Thoracic aorta (tissue), 2 donors: ENCODE results near the gene ECSCR. TPM values are rescaled to one million over a fixed set of nuclear protein-coding genes. Genes with fewer than 3 reads are reported as not detected.
A peak's percentile ranks its signal among the peaks of the same experiment; 100 is the strongest.

Source experiments
- ATAC-seq: fragments of 150-250 bp; one replicate; pipeline ENCODE4 v1.8.0; 2017; ENCODE audit warnings: low read depth; ENCODE audit not compliant: insufficient number of reproducible peaks, low FRiP score
- DNase-seq: peaks from one replicate; pipeline ENCODE4 v3.0.0-alpha.2; 2020; ENCODE audit warnings: low spot score
- H3K27ac ChIP-seq, 2 donors: fragments of 200-600 bp; sonication (generic); 1 replicate in 1 of 2; 2 replicates in 1 of 2; pipeline ENCODE4 v1.5.1; 2016; ENCODE audit warnings: mild to moderate bottlenecking in 2 of 2, moderate library complexity in 2 of 2
- H3K27me3 ChIP-seq: fragments of 200-600 bp; sonication (generic); replicated peaks from 2 replicates; pipeline ENCODE4 v1.6.0; 2016; ENCODE audit warnings: mild to moderate bottlenecking; ENCODE audit not compliant: insufficient read depth
- H3K36me3 ChIP-seq: fragments of 200-600 bp; sonication (generic); one replicate; pipeline ENCODE4 v1.5.1; 2016
- H3K4me1 ChIP-seq, 2 donors: fragments of 200-600 bp; sonication (generic); 1 replicate in 1 of 2; 2 replicates in 1 of 2; pipeline versions ENCODE4 v1.5.1 to v1.6.0; 2016; ENCODE audit warnings: low read depth in 2 of 2, mild to moderate bottlenecking in 1 of 2; ENCODE audit not compliant: control insufficient read depth in 1 of 2
- H3K4me3 ChIP-seq: fragments of 200-600 bp; sonication (generic); 2 replicates; pipeline ENCODE4 v1.5.1; 2016; ENCODE audit warnings: mild to moderate bottlenecking
- H3K9me3 ChIP-seq: fragments of 200-600 bp; sonication (generic); 2 replicates; pipeline ENCODE4 v1.5.1; 2016
- total RNA-seq, 2 donors: library from RNA; depleted of rRNA; stranded (reverse); fragments of >200 nt; gene quantifications; one replicate each; pipeline versions ENCODE4 v1.1.0 to v1.2.3, GENCODE V29; 2016
- TF ChIP-seq, protein P1 (sequence below): fragments of 200-600 bp; sonication (generic); IDR thresholded peaks from one replicate; pipeline ENCODE4 v1.5.1; 2019; ENCODE audit warnings: antibody characterized with exemption

ECSCR gene
- total RNA-seq, 2 donors from 2014 or later, result 27.1 to 35.6 TPM

GRCh38 chr5:139426203-139426885 lies 36.2 kb downstream of the ECSCR start:
- H3K36me3 ChIP-seq, result peaks cover 10% of the 10 kb centered on the region
- no peak for DNase-seq
- peak overlapping the region in 1 of 2 donors; percentile 57 for H3K27ac ChIP-seq

GRCh38 chr5:139425497-139425896 lies 37.0 kb downstream of the ECSCR start:
- H3K4me3 ChIP-seq, result no peak overlapping the region
- H3K36me3 ChIP-seq, result peaks cover 10% of the 10 kb centered on the region
- TF ChIP-seq, protein P1, sequence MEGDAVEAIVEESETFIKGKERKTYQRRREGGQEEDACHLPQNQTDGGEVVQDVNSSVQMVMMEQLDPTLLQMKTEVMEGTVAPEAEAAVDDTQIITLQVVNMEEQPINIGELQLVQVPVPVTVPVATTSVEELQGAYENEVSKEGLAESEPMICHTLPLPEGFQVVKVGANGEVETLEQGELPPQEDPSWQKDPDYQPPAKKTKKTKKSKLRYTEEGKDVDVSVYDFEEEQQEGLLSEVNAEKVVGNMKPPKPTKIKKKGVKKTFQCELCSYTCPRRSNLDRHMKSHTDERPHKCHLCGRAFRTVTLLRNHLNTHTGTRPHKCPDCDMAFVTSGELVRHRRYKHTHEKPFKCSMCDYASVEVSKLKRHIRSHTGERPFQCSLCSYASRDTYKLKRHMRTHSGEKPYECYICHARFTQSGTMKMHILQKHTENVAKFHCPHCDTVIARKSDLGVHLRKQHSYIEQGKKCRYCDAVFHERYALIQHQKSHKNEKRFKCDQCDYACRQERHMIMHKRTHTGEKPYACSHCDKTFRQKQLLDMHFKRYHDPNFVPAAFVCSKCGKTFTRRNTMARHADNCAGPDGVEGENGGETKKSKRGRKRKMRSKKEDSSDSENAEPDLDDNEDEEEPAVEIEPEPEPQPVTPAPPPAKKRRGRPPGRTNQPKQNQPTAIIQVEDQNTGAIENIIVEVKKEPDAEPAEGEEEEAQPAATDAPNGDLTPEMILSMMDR, result no peak
- peaks cover 0 to 3% of the 10 kb centered on the region in 2 donors for H3K4me1 ChIP-seq
- H3K27me3 ChIP-seq, result no peaks in the 10 kb centered on the region
- ATAC-seq (no peak), DNase-seq (no peak)
- no peak overlapping the region for H3K27ac ChIP-seq
- no peaks in the 10 kb centered on the region for H3K9me3 ChIP-seq

More at GRCh38 chr5:139426203-139426885, 36.2 kb downstream of the ECSCR start:
- TF ChIP-seq, protein P1, result no peak
- peak; percentile 33 for ATAC-seq
- no peaks in the 10 kb centered on the region for H3K9me3 ChIP-seq
- no peaks in the 10 kb centered on the region for H3K27me3 ChIP-seq
- peaks cover 0 to 3% of the 10 kb centered on the region in 2 donors for H3K4me1 ChIP-seq
- no peak overlapping the region for H3K4me3 ChIP-seq

DNA sequence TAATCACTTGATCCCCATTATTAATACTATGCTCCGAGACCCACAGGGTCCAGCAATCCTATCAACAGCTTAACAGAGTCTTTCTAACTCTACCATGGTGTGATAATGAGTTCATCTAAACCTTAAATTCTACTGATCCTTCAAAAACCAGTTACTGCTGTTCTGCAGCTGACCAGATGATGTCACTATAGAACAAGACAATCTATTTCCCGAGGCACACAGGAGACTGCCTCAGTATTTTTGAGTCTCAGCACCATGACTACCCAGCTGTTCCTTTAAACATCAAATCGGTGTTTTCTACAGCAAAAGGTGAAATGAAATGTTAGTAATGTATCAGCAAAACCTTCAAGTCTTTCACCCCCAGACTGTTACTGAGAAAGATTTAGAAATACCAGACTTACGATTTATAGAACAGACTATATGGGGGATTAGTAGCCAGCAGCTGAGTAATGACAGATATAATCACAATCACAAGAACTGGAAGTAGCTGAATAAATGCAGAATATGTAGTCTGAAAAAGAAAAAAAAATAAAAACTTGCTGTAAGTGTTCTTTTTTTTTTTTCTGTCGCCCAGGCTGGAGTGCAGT lies 40.1 kb downstream of the ECSCR start:
- DNase-seq (no peak), ATAC-seq (no peak)

DNA sequence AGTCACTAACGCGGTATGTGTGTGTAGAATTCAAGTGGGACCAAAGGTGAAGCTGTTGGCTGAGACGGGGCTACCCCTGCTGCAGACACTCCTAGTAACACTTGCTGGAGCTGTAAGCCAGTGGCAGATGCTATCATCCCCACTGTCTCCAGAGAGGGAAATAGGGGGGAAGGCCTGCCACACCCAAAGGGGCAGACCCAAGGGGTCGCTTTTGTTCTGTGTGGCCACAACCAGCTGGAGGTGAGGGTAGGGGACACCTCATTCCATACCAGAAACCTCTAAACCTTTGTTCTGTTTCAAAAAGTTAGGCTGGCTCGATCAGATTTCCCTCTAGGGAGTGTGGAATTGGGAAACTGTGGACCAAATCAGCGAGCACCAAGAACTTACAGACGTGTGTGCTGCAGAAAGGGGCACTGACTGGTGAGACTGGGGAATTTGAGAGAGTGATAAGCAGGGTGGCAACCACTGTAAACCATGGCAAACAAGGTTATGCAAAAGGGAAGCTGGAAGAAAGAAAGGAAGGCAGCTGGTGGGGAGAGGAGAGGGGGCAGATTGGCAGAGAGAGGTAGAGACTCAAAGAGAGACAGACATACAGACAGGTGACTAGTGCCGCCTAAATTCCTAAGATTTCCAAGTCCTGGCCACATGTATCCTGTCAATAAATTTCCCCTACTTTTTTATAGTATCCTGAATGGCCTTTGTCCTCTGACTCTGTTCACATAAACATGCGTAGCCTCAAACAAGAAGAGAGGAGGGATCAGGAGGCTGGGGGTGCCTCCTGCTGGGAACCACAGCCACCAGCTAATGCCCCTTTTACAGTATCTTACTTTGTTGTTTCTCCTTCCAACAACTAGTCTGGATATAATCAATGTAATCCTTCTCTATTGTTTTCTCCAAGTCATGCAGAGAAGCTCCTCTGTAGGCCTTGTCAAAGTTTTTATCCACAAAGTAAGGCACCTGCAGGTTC lies 43.0 kb downstream of the ECSCR start:
- Histone ChIP-seq H3K9me3 (no peaks in the 10 kb centered on the region), H3K4me1 (peaks cover 28 to 41% of the 10 kb centered on the region in 2 donors), H3K4me3 (no peak overlapping the region), H3K36me3 (peaks cover 21% of the 10 kb centered on the region), H3K27me3 (no peaks in the 10 kb centered on the region), H3K27ac (peak overlapping the region in 1 of 2 donors; percentile 19)
- TF ChIP-seq, protein P1, result no peak
- DNase-seq (no peak), ATAC-seq (no peak)

More for the DNA sequence above, 40.1 kb downstream of the ECSCR start:
- Histone ChIP-seq H3K9me3 (no peaks in the 10 kb centered on the region), H3K4me3 (no peak overlapping the region), H3K36me3 (peaks cover 21% of the 10 kb centered on the region), H3K27me3 (no peaks in the 10 kb centered on the region), H3K4me1 (peaks cover 10 to 14% of the 10 kb centered on the region in 2 donors), H3K27ac (no peak overlapping the region)
- TF ChIP-seq, protein P1, result peak; percentile 68
